ENCODE data around the gene SH2D3C. TPM values are rescaled to one million over a fixed set of nuclear protein-coding genes. Genes with fewer than 3 reads are reported as not detected.
A peak's percentile ranks its signal among the peaks of the same experiment; 100 is the strongest.

Gene SH2D3C
- total RNA-seq, 2 donors from 2014 or later = 27.6 to 46.8 TPM

DNA sequence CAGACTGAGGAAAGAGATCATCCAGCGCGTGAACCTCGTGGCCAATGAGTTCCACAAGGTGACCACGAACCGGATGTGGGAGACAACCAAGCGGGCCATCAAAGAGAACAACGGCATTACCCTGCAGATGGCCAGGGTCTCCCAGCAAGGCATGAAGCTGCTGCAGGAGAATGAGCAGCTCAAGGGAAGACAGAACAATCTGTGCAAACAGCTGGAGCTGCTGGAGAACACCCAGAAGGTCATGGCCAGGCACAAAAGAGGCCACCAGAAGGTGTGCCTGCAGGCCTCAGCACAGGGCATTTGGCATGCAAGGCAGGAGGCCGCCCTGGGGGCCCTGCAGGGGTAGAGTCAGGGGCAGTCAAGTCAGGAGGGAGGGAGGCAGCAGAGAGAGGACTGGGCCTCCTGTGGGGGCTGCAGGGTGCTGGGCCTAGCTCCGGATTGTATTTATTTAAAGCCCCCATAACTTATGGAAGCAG is 67.2 kb downstream of the SH2D3C start:
- Mint-ChIP-seq H3K4me1 (peaks cover 15% of the 10 kb centered on the region), H3K9me3 (no peaks in the 10 kb centered on the region), H3K27me3 (no peaks in the 10 kb centered on the region), H3K27ac (peak overlapping the region; percentile 68), H3K36me3 (ENCODE audit: low read depth) (peaks cover 6% of the 10 kb centered on the region), H3K4me3 (no peak overlapping the region)
- ATAC-seq (replicated peaks) = no peak

DNA sequence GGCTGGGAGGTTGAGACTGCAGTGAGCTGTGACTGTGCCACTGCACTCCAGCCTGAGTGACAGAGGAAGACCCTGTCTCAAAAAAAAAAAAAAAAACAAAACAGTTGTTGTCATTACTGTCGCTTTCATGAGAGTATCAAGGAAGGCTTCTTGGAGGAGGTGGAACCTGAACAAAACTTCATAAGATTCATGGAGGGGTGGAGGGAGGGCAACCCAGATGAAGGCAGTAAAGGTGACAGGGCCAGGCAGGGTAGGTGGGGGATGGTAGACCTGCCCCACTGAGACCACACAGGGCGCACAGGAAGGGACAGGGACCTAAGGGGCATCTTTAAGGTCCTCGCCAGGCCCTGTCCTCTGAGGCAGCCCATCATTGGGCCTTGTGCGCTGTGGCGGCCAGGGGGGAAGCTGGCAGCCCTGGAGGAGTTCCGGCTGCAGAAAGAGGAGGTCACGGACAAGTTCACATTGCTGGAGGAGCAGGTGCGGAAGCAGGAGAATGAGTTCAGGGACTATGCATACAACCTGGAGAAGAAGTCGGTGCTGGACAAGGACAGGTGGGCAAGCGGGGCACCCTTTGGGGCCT is 68.2 kb downstream of the SH2D3C start:
- no peak for ATAC-seq (replicated peaks)
- Mint-ChIP-seq H3K9me3 (no peaks in the 10 kb centered on the region), H3K36me3 (ENCODE audit: low read depth) (peaks cover 1% of the 10 kb centered on the region), H3K4me1 (peaks cover 6% of the 10 kb centered on the region), H3K27ac (no peak overlapping the region), H3K27me3 (no peaks in the 10 kb centered on the region), H3K4me3 (no peak overlapping the region)

DNA sequence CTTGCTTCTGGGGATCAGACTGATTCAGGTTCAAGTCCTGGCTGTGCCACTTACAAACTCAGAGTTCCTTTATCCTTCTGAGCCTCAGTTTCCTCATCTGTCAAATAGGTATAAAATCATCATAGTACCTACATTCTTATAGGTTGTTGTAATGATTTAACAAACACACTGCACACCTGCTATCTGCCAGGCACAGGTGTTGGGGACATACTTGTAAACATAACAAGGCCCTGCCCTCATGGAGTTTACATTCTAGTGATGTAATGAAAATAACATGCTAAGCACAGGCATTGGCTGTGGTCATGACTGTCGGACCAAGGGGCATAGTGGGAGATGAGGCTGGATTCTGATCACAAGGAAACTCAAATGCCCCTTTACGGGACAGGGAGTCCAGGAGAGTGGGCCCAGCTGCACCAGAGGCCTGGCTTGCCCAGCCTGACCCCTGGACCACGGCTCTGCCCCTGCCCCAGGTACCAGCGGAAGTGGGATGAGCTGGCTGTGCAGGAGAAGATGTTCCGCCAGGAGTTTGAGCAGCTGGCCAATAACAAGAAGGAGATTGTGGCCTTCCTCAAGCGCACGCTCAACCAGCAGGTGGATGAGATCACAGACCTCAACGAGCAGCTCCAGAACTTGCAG is 69.4 kb downstream of the SH2D3C start:
- H3K36me3 Mint-ChIP-seq (ENCODE audit: low read depth) = no peaks in the 10 kb centered on the region
- no peak for ATAC-seq (replicated peaks)
- H3K4me1 Mint-ChIP-seq = peaks cover 6% of the 10 kb centered on the region
- H3K27ac Mint-ChIP-seq = no peak overlapping the region
- H3K4me3 Mint-ChIP-seq = no peak overlapping the region
- no peaks in the 10 kb centered on the region for H3K27me3 Mint-ChIP-seq
- H3K9me3 Mint-ChIP-seq = no peaks in the 10 kb centered on the region

DNA sequence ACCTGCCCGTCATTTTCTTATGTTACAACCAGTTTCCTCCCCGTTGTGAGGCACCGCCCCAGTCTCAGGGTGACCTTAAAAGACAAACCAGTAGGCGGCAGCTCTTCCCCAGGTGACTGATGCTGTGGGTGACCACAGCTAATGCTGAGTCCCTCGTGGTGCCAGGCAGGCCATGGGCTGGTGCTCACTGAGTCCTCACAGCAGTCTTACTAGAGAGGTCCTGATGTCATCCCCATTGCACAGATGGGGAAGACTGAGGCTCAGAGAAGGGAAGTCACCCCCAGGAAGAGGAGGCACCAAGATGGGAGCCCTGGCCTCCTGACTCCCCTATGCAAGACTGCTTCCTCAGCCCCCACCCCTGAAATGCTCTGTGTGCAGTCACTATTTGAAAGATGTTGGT is 70.7 kb downstream of the SH2D3C start:
- H3K4me3 Mint-ChIP-seq = peak overlapping the region; percentile 26
- peak overlapping the region; percentile 75 for H3K27ac Mint-ChIP-seq
- H3K36me3 Mint-ChIP-seq (ENCODE audit: low read depth) = no peaks in the 10 kb centered on the region
- H3K9me3 Mint-ChIP-seq = no peaks in the 10 kb centered on the region
- peaks cover 6% of the 10 kb centered on the region for H3K4me1 Mint-ChIP-seq
- ATAC-seq (replicated peaks) = peak; percentile 98
- H3K27me3 Mint-ChIP-seq = no peaks in the 10 kb centered on the region

DNA sequence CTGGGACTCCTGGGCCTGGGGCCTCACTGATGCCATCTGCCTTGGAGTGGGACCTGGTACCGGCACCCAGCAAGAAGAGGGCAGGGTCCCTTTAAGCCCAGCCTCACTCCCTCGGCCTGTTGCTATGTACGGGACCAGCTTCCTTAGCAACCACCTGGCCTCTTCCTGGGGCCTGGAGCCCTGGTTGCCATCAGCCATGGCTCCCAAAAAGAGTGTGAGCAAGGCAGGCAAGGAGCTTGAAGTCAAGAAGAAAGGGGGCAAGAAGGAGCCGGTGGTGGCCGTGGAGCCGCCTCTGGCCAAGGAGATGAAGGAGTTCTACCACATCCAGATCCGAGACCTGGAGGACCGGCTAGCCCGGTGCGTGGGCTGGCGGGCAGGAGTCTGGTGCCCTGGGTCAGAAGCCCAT is 71.6 kb downstream of the SH2D3C start, which contains the start of gene CFAP157:
Gene CFAP157, plus strand, starts transcription at position 153 of the 406 bp plus-strand sequence. Its CDS starts 44 bp downstream, at position 197.
- Mint-ChIP-seq H3K27ac (peak within 1 kb of the TSS; percentile 75), H3K36me3 (ENCODE audit: low read depth) (no peaks in the 10 kb centered on the region), H3K4me1 (peaks cover 6% of the 10 kb centered on the region), H3K27me3 (no peaks in the 10 kb centered on the region), H3K9me3 (no peaks in the 10 kb centered on the region), H3K4me3 (peak within 1 kb of the TSS; percentile 26)
- ATAC-seq (replicated peaks) = no peak

DNA sequence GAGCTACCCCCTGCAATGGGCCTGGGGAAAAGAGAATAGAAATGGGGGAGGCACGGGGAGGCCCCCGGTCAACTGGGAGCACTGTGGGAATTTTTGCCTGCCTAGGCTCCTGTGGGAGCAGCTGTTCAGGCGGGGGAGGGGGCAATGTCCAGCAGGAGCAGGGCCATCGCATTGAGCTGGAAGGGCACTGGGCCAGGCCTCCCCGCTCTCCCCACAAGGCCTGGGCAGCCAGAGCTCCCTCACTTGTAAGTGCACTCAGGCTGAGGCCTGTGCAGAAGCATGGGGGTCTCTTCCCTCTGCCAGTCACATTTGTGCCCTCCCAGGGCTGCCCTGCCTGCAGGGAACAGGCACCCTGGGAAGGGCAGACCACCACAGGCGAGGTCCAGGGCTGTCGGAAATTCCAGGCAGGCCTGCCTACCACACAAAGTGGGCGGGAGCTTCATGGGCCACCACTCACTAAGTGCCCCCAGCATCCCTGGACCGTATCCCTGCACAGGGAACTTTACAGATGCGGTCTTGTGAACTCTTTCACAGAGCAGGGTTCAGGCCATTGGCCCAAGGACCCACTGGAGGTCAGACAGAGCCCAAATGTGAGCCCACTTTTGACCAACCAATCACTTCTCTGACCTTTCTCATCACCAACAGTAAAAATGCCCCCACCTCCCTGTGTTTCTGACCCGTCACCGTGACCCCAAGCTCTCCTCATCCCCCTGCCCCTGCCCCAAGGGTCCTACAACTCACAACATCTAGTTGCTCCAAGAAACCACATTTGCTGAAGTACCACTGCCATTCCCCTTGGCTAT is 72.7 kb downstream of the SH2D3C start:
- Mint-ChIP-seq H3K27me3 (no peaks in the 10 kb centered on the region), H3K9me3 (no peaks in the 10 kb centered on the region), H3K27ac (no peak overlapping the region), H3K4me1 (peaks cover 6% of the 10 kb centered on the region), H3K4me3 (no peak overlapping the region), H3K36me3 (ENCODE audit: low read depth) (no peaks in the 10 kb centered on the region)
- ATAC-seq (replicated peaks) = no peak

DNA sequence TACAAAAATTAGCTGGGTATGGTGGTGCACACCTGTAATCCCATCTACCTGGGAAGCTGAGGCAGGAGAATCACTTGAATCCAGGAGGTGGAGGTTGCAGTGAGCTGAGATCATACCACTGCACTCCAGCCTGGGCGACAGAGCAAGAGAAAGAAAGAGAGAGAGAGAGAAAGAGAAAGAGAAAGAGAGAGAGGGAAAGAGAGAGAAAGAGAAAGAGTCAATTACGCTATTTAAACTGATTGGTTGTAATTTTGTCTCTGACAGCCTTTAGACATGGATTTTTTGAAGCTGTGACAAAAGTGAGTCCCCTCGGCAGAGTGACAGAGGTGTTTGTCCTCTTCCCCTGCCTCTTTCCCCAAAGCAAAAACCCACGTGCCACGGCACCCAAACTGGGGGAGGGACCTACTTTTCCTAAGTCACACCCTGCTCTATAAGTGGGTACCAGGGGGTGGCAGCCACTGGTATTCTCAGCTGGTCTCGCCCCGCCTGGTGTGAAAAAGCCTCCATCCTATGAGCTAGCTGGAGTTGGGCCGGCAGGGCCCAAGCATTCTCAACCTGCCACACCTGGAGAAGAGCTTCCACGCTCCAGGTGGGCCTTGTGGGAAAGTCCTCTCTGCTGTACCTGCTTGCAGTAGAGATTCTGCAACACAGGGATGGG is 75.0 kb downstream of the SH2D3C start:
- H3K27ac Mint-ChIP-seq = peak overlapping the region; percentile 39
- H3K36me3 Mint-ChIP-seq (ENCODE audit: low read depth) = no peaks in the 10 kb centered on the region
- H3K4me3 Mint-ChIP-seq = no peak overlapping the region
- no peaks in the 10 kb centered on the region for H3K27me3 Mint-ChIP-seq
- H3K4me1 Mint-ChIP-seq = peaks cover 19% of the 10 kb centered on the region
- ATAC-seq (replicated peaks) = no peak
- no peaks in the 10 kb centered on the region for H3K9me3 Mint-ChIP-seq

DNA sequence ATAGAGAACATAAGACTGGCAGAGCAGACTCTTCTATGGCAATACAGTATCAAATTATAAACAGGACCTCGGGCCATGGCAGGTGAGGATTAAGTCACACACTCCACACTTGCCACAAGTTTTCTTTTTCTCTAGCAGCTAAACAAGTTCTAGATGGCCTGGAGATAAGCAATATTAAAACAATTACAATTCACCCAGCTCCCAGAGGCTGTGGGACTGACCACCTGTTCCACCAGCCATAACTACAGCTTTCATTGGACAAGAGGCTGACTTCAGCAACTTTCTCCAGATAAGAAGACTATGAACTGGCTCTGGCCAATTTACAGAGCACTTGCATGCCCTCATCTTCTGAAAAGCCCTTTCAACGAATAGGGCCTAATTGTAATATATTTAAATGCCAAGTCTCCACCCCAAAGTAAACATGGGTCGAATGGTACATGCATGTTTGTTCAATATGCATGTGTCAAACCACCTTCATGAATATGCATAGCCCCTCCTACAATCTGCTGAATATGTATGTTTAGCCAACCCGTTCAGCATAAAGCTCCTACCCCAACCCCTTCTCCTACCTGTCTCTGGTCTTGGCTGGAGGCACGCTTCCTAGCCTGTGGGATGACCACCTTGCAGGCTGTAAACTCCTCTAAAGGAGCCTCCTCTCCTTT is 77.7 kb downstream of the SH2D3C start:
- Mint-ChIP-seq H3K9me3 (no peaks in the 10 kb centered on the region), H3K27ac (no peak overlapping the region)

DNA sequence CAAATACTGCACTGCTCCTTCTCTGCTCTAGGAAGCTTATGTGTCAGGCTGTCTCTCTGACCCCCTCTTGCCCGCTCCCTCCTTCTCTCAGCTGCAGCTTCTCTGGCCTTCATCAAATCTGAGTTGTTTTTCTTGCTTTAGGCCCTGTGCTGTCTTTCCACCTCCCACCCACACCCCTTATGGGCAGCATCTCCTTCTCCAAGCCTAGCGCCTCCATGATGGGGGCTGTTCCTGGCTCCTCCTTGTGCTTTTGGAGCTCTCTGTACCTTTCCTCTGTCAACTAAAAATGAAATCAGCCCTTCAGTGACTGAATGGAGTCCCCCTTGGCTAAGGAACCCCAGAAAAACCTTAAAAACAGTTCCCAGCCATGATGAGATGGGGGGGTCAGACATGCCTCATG is 78.3 kb downstream of the SH2D3C start:
- Mint-ChIP-seq H3K4me1 (peaks cover 13% of the 10 kb centered on the region), H3K36me3 (ENCODE audit: low read depth) (no peaks in the 10 kb centered on the region), H3K4me3 (peak overlapping the region; percentile 81), H3K9me3 (no peaks in the 10 kb centered on the region), H3K27me3 (no peaks in the 10 kb centered on the region), H3K27ac (no peak overlapping the region)
- ATAC-seq (replicated peaks) = no peak

More for the DNA sequence above, 77.7 kb downstream of the SH2D3C start:
- H3K36me3 Mint-ChIP-seq (ENCODE audit: low read depth) = no peaks in the 10 kb centered on the region
- H3K4me1 Mint-ChIP-seq = peaks cover 13% of the 10 kb centered on the region
- H3K4me3 Mint-ChIP-seq = peak overlapping the region; percentile 81
- ATAC-seq (replicated peaks) = no peak
- no peaks in the 10 kb centered on the region for H3K27me3 Mint-ChIP-seq

DNA sequence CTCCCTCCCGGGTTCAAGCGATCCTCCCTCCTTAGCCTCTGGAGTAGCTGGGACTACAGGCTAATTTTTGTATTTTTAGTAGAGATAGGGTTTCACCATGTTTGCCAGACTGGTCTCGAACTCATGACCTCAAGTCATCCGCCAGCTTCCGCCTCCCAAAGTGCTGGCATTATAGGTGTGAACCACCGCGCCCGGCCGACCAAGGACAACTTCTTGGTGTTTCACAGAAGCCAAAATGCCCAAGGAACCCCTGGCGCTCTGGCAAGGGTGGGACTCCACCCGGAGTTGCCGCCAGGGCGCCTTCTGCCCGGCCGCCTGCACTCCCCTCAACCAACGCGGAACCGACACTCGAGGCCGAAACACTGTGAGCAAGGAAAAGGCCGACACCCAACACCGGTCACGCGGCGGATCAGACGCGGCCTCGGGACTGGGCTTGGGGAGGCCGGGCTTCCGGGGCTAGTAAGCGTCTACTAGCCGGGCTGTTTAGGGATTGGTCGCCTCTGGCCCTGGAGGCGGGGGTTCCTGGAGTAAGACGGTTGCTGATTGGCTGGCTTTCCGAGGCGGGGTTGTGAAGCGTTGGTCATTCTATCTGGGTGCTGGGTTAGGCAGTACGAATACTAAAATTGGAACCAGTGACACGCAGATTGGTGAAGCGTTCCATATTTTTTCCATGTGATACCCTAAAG is 79.3 kb downstream of the SH2D3C start:
- H3K4me1 Mint-ChIP-seq = peaks cover 13% of the 10 kb centered on the region
- peak; percentile 100 for ATAC-seq (replicated peaks)
- peak overlapping the region; percentile 81 for H3K27ac Mint-ChIP-seq
- H3K27me3 Mint-ChIP-seq = no peaks in the 10 kb centered on the region
- H3K4me3 Mint-ChIP-seq = peak overlapping the region; percentile 81
- H3K36me3 Mint-ChIP-seq (ENCODE audit: low read depth) = no peaks in the 10 kb centered on the region
- no peaks in the 10 kb centered on the region for H3K9me3 Mint-ChIP-seq

DNA sequence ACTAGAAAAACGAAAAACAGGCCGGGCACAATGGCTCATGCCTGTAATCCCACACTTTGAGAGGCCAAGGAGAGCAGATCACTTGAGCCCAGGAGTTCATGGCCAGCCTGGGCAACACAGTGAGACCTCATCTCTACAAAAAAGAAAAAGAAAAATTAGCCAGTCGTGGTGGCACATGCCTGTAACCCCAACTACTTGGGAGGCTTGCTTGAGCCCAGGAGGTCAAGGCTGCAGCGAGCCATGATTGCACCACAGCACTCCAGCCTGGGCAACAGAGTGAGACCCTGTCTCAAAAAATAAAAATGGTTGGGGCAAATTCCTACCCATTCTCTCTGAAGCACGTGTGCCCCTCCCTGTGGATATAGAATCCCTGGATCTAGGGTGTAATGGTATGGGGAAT is 80.1 kb downstream of the SH2D3C start:
- Mint-ChIP-seq H3K27ac (no peak overlapping the region), H3K4me1 (peaks cover 13% of the 10 kb centered on the region), H3K36me3 (ENCODE audit: low read depth) (no peaks in the 10 kb centered on the region), H3K4me3 (peak overlapping the region; percentile 19), H3K27me3 (no peaks in the 10 kb centered on the region), H3K9me3 (no peaks in the 10 kb centered on the region)
- ATAC-seq (replicated peaks) = no peak

DNA sequence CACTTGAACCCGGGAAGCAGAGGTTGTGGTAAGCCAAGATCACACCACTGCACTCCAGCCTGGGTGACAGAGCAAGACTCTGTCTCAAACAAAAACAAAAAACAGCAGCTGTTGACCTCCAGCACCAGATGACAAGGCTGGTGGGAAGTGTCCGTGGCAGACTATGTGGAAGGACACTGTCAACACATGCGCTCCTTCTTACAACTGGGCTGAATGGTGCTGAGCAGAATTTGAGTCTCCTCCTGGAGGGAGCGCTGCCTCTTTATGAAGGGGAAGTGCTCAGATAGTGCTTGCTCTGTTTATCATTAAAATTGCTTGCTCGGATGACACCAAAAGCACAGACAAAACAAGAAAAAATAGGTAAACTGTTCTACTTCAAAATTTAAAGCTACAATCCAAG is 80.9 kb downstream of the SH2D3C start:
- no peak for ATAC-seq (replicated peaks)
- Mint-ChIP-seq H3K27ac (no peak overlapping the region), H3K4me1 (peaks cover 13% of the 10 kb centered on the region), H3K4me3 (no peak overlapping the region), H3K36me3 (ENCODE audit: low read depth) (no peaks in the 10 kb centered on the region), H3K27me3 (no peaks in the 10 kb centered on the region), H3K9me3 (no peaks in the 10 kb centered on the region)

DNA sequence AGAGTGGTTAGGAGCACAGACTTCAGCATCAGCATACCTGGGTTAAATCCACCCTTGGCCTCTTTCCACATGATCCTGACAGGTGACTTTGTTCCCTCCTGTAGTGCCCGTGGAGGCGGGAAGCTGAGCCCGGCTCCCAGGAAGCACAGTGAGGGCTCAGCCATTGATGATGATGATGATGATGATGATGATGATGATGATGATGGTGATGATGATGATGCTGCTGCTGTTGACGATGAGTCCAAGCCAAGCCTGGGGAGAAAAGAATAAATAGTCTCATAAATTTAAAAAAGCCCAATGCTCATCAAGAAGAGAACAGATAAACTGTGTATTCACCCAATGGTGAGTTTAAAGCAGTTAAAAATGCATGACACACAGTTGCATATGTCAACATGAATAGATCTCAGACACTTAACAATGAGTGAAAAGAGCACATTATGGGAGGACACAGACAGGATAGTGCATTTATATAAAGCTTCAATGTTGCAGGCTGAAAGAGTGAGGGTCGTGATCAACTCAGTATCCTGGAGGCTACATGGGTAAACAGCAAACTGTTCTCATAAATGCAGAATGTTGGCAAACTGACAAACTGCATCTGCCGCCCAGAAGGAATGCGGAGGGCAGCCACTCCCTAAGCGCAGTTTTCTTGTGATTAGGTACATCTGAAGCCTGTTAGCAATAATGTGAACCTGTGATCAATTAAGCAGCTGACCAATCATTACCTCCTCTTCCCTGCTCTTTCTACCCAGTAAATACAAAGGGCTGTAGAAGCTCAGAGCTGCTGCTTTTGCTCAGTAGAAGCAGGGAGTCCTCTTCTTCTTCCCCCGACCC is 83.4 kb downstream of the SH2D3C start:
- Mint-ChIP-seq H3K27ac (peak overlapping the region; percentile 17), H3K36me3 (ENCODE audit: low read depth) (no peaks in the 10 kb centered on the region), H3K4me3 (no peak overlapping the region), H3K27me3 (no peaks in the 10 kb centered on the region), H3K9me3 (no peaks in the 10 kb centered on the region), H3K4me1 (peaks cover 10% of the 10 kb centered on the region)
- no peak for ATAC-seq (replicated peaks)
